ENCODE data around the gene CALU.

Gene CALU

DNA sequence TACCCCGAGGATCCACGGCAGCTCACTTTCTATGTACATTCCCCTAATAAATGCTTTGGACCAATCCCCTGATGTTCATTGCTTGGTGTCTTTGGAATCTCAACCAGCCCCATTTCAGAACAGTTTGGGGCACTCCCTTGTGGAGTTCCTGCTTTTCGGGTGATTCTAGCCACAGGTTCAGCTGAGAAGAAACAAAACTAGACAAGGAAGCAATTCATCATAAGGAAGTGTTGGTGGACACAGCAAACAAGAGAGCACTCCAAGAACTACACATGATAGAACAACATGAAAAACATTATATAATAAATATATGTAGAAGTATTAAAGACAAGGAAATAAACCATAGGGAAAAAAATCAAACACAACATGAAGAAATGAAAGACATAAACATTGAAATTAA is 46.6 kb downstream of the CALU start:
- no peak for DNase-seq (ENCODE audit: low spot score)

GRCh38 chr7:128788446-128789412 is 49.6 kb downstream of the CALU start:
- DNase-seq (ENCODE audit: low spot score): no peak

- no peak for DNase-seq (ENCODE audit: low spot score)
Observed at GRCh38 chr7:128790315-128791041, 51.3 kb downstream of the CALU start.

DNA sequence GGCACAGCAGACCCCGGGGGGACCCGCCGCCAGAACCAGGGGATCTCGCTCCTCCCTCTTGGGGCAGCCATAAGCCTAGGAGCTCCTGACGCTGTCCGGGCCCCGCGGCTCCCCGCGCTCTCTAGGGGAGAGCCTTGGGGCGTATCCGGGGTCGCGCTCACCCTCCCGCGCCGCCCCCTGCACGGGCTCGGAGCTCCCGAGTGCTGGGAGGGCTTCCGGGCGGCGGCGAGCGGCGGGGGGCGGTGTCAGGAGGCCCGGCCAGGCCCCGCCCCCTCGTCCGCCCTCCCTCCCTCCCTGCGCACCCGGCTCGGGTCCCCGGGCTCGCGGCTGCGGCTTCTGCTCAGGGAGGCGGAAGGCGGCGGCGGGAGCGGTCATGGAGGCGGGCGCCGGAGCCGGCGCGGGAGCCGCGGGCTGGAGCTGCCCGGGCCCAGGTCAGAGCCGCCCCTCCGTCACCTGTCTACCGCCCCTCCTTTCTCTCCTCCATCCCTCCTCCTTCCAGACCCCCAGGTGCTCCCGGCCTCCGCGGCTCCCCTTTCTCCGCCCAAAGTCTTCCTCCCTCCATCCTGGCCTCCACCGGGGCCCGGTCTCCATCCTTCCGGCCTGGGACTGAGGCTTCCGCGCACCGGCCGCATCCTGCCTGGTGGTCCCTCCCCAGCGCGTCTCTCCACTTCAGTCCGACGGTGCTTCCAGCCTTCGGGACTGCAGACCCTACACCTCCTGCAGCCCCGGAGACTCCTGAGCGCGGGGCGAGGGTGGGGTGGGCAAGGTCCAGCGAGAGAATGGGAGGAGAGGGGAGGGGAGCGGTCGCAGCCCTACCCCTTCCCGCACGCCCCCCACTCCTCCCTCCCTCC is 52.2 kb downstream of the CALU start, which contains the start of gene CCDC136:
CCDC136 (plus strand) TSS at position 848 of the 851 bp plus-strand sequence. CDS start 444 bp downstream, outside the sequence.
- DNase-seq (ENCODE audit: low spot score): peak; percentile 83

- no peak for DNase-seq (ENCODE audit: low spot score)
Observed at GRCh38 chr7:128791972-128792327, 52.8 kb downstream of the CALU start.

DNA sequence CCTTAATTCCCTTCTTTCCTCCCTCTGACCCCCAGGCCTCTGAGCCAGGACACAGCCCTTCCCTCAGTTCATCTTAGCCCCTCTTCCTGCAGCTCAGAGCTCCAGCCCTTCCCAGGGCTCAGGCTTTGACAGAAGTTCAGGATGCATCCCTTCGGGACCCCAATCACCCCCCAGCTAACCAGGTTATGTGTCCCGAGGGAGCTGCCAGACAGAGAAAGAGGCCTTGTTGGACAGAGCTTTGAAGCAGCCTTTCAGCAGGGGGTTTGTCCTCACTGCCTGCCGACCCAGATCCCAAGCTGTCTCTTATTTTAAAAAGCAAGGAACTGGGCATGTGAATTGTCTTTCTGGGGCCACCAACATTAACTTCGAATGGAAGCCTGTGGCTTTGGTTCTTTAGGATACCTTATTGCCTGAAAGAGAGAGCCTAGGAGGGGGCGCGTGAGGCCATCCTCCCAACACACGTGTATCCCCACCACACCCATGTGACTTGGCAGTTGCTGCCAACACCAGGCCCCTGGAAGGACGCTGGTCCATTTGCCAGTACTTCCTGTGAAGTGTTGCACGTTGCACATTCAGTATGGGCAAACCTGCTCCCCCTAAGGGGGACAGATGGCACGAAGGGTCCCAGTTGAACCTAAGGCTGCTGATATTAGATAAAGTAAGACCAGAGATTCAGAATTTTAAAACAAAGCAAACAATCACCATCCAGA is 53.5 kb downstream of the CALU start:
- no peak for DNase-seq (ENCODE audit: low spot score)

GRCh38 chr7:128793181-128793547 is 54.0 kb downstream of the CALU start:
- DNase-seq (ENCODE audit: low spot score): no peak

DNA sequence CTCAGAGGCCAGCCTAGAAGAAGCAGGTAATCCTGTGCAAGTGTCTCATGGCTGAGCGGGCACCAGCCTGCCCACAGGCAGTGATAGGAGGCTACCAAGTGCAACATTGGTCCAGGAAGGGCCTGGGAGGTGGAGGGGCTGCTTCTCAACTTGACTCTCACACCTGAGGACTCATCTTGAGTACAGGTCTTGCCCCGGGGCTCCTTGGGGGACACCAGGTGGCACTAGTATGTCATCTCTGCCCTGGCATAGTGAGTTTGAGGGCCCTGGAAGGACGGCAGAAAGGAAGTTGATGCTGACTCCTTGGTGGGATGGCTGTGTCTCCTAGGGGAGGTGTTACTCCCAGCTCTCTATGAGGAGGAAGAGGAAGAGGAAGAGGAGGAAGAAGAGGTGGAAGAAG is 54.9 kb downstream of the CALU start:
- DNase-seq (ENCODE audit: low spot score): no peak

GRCh38 chr7:128794436-128794835 is 55.3 kb downstream of the CALU start:
- DNase-seq (ENCODE audit: low spot score): no peak

DNA sequence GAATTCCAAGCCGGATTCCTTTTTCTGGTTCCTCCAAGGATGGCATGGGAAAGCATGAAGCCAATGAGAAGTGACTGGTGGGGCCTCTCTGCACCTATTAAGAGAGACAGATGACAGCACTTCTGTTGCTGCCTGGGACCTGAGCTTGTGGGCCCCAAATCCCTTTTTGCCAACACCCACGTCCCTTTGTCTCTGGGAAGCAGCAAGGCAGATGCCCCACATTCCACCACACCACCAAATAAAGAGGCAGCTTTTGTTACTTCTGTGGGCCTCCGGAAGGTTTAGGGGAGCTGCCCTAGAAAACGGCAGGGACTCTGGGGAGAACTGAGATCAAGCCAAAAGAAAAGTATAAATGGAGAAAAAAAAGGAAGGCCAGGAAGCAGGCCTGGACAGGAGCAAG is 56.0 kb downstream of the CALU start:
- no peak for DNase-seq (ENCODE audit: low spot score)

- no peak for DNase-seq (ENCODE audit: low spot score)
Observed at GRCh38 chr7:128796327-128796726, 57.2 kb downstream of the CALU start.

- no peak for DNase-seq (ENCODE audit: low spot score)
Observed at GRCh38 chr7:128799451-128799850, 60.3 kb downstream of the CALU start.

- DNase-seq (ENCODE audit: low spot score): no peak
Observed at GRCh38 chr7:128800567-128800966, 61.4 kb downstream of the CALU start.

- no peak for DNase-seq (ENCODE audit: low spot score)
Observed at GRCh38 chr7:128801003-128801402, 61.8 kb downstream of the CALU start.

DNA sequence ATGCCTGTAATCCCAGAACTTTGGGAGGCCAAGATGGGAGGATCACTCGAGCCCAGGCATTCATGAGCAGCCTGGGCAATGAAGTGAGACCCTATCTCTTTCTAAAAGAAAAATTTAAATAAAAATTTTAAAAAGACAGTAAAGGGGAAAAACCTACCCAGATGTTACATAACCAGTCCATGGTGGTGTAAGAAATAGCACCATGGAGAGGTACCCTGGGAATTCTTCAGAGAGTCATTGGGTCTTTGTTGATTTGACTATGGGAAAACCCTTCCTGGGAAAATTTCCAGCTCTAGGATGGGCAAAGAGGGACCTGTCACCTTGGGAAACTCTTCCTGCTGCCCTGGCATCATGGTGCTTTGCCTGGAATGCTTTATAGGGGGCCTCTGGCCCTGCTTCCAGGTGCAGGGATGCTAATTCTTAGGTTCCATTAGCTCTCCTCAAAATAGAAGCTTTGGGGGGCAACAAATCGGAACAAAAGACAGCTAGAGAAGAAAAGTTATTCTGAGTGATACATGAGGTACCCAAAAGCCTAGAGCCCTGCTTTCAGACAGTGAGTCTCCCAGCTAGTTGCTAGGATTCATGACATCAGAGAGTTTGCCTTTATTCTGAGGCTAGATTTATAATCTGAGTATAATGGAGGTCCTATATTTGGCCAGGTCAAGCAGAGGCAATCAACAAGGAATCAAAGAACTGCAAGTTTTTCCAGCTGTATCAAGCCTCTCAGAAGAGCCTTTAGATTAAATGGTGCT is 62.7 kb downstream of the CALU start:
- no peak for DNase-seq (ENCODE audit: low spot score)

GRCh38 chr7:128804484-128804883 is 65.3 kb downstream of the CALU start:
- DNase-seq (ENCODE audit: low spot score): no peak

GRCh38 chr7:128805225-128805624 is 66.1 kb downstream of the CALU start:
- DNase-seq (ENCODE audit: low spot score): no peak

GRCh38 chr7:128807191-128807590 is 68.0 kb downstream of the CALU start:
- DNase-seq (ENCODE audit: low spot score): no peak

GRCh38 chr7:128809363-128809762 is 70.2 kb downstream of the CALU start:
- DNase-seq (ENCODE audit: low spot score): no peak

- DNase-seq (ENCODE audit: low spot score): no peak
Observed at GRCh38 chr7:128810473-128810872, 71.3 kb downstream of the CALU start.

- DNase-seq (ENCODE audit: low spot score): no peak
Observed at GRCh38 chr7:128810997-128811396, 71.8 kb downstream of the CALU start.

Measured in HuH-7.5 (cell line).